HG02970 (cell line): ENCODE measurements around the gene ARHGEF17.
A peak's percentile ranks its signal among the peaks of the same experiment; 100 is the strongest.
"Not testable (repeated sequence)": the region's sequence is repeated elsewhere in the genome, so short reads cannot be mapped to it uniquely, and the experiment has no call there.

Source experiments
- ATAC-seq: cut with Tn5 transposase; IDR thresholded peaks from one replicate; pipeline ENCODE4 v1.9.1; 2021; ENCODE audit warnings: mild to moderate bottlenecking, moderate library complexity, moderate number of reproducible peaks; ENCODE audit not compliant: unreplicated experiment, low FRiP score

Gene ARHGEF17, protein sequence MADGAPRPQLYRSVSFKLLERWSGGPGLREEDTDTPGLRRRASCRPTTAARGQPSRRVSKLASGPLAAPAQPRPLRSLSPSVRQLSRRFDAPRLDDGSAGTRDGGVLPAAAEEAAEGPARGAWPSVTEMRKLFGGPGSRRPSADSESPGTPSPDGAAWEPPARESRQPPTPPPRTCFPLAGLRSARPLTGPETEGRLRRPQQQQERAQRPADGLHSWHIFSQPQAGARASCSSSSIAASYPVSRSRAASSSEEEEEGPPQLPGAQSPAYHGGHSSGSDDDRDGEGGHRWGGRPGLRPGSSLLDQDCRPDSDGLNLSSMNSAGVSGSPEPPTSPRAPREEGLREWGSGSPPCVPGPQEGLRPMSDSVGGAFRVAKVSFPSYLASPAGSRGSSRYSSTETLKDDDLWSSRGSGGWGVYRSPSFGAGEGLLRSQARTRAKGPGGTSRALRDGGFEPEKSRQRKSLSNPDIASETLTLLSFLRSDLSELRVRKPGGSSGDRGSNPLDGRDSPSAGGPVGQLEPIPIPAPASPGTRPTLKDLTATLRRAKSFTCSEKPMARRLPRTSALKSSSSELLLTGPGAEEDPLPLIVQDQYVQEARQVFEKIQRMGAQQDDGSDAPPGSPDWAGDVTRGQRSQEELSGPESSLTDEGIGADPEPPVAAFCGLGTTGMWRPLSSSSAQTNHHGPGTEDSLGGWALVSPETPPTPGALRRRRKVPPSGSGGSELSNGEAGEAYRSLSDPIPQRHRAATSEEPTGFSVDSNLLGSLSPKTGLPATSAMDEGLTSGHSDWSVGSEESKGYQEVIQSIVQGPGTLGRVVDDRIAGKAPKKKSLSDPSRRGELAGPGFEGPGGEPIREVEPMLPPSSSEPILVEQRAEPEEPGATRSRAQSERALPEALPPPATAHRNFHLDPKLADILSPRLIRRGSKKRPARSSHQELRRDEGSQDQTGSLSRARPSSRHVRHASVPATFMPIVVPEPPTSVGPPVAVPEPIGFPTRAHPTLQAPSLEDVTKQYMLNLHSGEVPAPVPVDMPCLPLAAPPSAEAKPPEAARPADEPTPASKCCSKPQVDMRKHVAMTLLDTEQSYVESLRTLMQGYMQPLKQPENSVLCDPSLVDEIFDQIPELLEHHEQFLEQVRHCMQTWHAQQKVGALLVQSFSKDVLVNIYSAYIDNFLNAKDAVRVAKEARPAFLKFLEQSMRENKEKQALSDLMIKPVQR (N-terminal part only)

DNA sequence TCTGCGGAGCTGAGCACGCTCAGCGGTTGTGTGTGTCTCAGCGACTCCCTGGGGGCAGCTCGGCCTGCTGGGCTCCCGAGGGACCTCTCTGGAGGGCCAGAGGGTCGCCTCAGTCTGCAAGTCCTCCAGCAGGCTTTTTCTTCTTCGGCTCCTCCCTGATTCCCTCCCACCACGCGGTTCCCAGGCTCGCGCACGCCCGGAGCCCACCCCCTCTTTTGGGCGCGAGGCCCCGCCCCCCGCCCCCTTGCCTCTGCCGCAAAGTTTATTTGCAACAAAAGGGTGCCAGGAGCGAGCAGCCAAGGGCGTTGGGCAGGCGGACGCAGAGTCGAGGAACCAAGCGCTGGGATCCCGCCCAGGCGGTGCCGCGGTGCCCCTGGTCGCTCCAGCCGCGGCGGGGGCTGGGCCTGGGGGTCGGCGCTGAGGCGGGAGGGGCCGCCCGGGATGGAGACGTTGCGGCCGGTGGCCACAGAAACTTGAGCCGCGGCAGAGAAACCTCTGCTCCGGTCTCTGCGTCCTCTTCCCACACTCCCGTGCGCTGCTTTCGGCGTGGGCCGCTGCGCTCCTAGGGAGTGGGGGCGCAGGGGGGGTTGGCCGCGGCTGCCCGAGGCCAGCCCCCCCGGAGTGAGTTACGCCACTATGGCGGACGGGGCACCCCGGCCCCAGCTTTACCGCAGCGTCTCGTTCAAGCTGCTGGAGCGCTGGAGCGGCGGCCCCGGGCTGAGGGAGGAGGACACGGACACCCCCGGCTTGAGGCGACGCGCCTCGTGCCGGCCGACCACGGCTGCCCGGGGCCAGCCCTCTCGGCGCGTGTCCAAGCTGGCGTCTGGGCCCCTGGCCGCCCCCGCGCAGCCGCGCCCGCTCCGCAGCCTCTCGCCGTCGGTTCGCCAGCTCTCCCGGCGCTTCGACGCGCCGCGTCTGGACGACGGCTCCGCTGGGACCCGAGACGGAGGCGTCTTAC, at the start of gene ARHGEF17:
TSS of gene ARHGEF17 (plus strand) at position 274 of the 958 bp plus-strand sequence. CDS start at position 637, 363 bp downstream.
- ATAC-seq, result peak; percentile 16

DNA sequence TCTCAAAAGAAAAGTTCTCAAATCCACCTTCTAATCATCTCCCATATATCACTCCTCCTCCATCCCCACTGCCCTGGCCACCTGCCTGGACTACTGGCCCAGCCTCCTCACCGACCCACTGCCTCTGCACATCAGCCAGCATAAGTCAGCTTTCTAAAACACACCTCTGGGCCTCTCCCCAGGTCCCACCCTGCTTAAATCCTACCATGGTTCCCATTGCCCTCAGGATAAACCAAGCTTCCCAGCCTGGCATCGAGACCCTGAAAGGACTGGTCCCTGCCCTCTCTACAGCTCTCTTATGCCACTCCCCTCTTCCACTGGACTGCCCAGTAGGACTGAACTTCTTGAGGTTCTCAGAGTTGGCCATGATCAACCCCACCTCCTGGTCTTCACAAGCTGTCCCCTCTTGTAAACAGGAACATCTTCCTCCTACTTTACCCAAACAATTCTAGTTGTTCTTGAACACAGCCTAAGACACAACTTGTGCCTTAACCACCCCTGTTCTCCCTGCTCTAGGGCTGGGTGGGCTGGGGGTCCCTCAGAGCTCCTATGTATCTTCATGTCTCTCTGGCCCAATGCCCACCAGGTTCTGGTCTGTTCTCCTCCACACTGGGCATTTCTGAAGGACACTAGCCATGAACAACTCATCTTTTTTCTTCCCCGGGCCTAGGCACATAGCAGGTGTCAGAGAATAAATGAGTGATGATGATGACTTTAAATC, 48.5 kb upstream of the ARHGEF17 start:
- ATAC-seq, result no peak

DNA sequence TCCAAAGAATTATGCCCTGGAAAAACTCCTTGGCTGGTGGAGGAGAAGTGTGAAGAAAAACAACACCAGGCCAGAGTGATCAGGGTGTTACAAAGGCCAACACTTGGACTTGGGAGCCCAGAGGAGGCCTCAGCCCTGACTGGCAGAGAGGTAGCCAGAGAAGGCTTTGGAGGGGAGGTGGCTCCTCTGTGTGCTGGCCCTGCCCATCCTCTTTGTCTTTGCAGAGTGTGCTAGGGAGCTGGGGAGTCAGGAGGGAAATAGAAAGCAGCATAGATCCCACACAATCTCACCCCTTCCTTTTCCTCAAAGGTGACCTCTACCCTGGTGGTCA, 48.0 kb upstream of the ARHGEF17 start:
- ATAC-seq, result no peak

DNA sequence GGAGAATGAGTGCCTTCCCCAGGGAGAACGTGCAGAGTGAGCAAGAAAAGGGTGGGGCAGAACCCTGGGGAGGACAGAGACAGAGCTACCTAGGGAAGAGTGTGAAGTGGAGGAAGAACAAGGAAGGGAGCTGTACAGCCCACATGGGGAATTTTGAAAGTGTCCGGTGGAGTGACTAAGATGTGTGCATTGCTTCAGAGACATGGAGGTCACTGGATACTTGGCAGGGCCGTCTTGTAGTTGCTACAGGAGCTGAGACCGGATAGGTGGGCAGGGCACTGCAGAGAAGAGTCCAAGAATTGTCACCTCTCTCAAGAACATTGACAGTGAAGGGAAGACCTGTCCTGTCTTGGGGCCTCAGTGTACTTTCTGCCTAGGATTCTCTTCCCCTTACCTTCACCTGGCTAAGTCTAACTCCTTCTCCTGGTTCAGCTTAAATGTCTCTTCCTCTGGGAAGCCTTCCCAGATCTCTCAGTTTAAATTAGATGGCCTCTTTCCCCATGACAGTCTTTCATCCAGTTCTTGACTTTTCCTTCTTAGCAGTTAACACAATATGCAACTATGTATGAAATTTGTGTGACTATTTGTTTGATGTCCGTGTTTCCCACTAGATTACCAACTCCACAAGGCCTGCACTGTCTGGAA, 45.1 kb upstream of the ARHGEF17 start:
- no peak for ATAC-seq

DNA sequence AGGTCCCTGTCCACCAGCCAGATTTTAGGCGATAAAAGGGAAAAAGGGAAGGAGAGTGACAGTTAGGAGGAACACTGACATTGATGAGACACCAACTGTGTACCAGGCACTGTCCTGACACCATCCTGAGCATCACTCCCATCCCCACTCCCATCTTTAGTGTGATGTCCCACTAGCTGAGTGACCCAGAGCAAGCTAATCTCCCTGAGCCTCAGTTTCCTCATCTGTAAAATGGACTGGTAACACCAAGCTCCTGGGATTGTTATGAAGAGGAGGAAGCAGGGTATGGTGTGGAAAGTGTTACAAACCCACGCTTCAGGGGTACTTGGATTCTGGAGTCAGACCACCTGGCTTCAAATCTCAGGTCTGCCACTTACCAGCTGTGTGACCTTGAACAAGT, 44.4 kb upstream of the ARHGEF17 start:
- ATAC-seq, result no peak

DNA sequence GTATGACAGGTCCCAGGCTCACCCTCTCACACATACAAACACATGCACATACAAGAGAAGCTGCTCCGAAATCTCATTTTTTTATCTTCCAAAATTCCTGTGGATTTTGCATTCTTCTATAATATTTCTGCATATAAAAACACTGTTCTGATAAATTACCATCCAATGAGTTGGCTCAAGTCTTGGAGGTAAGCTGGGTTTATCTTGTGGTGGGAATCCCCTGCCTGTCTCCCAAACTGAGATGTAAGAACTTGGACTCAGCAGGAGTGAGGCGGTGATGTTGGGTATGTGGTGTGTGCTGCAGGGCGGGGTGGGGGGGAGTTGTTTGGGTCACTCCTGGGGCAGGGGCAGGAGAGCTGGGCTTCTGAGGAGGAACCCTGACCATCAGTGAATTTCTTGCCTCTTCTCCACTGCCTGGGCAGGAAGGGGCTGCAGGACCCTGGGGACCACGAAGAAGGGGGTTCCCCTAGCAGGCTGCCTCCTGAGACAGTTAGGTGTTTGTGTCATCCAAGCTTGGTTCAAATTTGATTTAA, 42.7 kb upstream of the ARHGEF17 start:
- ATAC-seq, result no peak

DNA sequence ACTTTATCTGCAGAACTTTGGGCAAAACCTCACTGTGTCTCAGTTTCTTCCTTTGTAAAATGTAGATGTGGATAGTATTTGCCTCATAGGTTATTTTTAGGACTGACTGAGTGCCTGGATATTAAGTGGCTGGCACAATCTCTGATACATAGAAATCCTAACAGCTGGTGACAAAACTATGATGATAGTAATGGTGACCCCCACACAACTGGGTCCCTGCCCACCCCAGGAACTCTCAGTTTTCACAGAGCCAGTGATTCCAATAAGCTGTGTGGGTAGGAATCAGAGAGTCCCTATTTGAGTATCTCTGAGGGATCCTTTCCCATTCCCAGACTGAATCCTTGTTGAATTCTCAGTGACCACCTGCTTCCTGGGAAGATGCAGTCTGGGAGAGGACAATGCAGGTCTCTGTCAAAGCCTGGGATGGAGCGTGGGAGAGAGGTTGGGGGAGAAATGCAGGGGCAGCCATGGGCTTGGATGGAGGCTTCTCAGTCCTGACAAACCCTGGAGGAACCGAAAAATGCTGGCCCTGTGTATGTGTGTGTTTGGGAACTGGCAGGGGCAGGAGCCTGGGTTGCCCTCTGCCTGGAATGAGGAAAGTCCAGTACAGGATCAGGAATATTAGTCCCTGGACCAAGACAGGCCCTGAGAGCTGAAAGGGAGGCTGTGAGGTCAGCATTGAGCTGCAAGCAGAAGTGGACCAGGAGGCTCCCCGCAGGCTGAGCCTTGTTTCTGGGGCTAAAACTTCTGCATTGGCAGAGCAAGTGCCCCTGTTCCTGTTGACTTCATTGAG, 42.0 kb upstream of the ARHGEF17 start:
- no peak for ATAC-seq

DNA sequence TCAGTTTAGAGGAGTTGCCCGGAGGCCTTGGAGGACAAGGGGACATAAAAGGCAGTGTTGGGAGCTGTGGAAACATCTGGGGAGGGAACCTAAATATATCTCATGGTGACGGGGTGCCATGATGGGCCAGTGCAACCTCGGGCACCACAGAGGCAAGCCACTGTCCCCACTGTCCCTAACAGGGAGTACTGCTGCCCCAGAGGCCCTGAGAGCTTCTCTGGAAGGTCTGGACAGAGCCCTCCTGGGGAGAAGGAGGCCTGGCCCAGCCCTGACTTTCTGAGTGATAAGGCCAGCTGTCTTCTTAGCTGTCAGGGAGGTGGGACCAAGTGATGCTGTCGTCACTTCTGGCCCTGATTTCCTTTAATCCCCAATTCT, 41.4 kb upstream of the ARHGEF17 start:
- ATAC-seq, result no peak

DNA sequence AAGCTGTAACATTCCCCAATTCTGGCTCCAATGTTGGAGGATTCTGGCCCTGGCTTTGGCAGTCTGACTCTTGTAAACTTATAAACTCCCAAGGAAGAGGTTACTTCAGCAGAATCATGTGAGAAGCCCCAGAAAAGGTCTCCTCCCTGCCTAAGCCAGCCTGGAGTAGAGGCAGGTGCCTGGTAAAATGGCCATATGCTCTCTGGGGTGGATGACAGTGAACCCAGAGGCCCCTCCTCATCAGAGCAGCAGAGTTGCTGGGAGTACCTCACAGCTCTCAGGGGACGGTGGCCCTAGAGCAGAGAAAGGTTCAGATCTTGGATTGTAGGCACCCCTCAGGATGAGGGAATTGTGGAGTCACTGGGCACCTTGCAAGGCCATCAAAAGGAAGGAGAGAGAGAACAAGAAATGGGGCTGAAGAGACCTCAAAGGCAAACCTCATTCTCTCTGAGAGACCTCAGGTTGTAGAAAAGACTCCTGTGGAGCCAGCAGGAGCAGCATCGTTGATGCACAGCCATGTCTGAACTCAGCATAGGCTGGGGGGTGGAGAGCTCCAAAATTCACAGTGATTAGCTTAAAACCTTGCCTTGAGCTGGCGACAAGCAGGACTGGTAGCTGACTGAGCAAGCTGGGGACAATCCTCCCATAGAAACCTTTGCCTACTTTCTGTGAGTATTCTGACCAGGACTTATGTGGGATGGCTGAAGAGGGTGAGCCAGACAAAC, 40.8 kb upstream of the ARHGEF17 start:
- no peak for ATAC-seq

DNA sequence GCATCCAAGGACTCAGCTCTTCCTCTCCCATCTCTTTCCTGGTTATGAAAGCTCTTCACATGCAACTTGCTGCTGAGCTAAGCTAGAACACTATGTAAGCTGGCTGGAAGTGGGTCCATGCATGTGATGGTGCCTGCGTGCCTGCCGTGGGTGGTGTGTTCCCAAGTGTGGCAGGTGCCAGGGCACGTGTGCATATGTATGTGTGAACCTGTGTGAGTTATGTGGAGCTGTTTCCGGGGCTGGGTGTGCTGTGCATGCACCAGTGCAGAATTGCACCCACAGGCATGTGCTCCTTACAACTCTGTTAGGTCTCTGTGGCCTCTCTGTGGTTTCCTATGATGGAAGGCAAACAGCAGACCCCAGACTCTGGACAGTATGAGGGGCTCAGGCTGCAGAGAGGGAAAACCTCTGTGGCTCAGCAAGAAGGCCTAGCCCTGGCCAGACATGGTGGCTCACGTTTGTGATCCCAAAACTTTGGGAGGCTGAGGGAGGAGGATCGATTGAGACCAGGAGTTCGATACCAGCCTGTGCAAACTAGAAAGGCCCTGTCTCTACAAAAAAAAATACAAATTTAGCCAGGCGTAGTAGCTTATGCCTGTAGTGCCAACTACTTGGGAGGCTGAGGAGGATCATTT, 40.1 kb upstream of the ARHGEF17 start:
- no peak for ATAC-seq

DNA sequence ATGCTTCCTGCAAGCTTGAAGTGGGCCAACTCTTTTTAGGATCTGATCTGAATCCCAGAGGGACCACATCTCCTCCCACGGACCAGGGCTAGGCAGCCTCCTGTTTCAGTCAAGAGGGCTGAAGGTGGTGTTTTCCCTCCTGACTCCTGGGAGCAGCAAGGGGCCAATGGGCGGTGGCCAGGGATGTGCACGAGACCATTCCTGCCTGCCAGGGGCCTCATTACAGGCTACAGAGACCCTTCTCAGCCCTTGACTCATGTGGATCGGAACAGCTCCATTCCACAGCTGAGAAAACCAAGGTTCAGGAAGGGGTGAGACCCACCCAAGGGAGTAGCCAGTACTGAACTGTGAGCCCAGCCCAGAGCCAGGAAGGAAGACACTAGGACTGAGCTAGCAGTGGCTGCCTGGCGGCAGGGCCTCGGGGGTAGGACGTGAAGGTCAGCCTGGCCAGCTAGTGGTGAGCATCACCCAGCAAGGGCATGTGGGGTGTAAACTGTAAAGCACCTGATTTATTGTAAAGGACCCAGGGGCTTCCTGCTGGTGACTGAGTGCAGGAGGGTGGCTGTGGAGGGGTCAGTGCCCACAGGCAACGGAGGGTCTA, 39.3 kb upstream of the ARHGEF17 start:
- no peak for ATAC-seq

DNA sequence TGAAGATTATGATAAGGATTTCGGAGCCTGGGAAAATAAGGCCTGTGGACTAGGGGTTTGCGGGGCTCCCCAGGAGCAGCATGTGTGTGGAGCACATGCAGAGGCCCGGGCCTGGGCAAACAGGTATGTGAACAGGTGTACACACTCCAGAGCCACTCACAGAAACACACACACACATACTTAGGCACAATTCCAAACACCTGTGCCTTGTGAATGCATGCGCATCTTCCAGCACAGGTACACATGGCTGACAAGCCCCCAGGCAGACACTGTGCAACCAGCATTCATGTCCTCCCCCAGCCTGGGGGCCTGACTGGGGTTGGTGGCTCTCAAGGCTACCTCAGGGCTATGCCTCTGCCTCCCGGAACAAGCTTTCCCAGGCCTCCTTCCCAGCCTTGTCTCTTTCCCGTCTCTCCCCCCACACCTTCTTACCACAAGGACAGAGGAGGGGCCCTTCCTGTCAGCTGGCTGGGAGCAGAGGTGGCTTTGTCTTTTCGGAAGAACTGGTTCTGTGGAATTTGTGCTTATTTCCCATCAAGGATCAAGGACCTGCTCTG, 38.5 kb upstream of the ARHGEF17 start:
- ATAC-seq, result no peak

DNA sequence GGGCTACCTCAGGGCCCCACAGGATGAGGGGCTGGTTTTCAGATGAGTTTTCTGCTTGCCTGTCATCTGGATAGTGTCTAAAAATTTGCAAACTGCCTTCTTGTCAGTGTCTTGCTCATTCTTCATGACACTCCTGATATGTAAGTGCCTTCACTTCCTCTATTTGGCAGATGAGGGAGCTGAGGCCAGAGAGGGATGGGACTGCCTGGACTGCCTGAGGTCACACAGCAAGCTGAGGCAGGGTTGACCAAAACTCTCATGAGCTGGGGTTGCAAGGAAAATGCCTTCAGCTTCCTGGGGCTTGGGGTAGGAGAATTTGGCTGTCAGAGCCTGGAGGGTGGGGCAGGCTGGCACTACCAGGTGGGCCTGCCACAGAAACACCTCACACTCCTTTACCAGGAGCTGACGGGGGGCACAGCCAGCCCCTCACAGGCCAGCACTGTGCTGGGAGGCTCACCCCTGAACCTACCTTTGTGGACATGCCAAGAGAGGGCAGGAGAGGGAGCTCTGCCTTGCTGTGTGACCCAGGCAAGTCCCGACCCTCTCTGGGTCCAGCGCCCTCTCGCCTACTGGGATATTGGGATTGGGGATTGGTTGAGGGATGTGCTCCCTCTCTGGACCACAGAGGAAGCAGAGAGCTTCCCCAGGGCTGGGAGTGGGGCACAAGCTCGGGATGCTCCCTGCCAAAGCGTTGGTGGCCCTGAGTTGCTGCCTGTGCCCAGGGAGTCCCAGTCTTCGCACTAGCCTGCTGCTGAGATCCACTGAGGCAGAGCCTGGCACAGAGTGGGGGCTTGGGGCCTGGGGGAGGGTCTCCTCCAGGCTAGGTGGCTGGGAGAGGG, 37.8 kb upstream of the ARHGEF17 start:
- ATAC-seq, result no peak

DNA sequence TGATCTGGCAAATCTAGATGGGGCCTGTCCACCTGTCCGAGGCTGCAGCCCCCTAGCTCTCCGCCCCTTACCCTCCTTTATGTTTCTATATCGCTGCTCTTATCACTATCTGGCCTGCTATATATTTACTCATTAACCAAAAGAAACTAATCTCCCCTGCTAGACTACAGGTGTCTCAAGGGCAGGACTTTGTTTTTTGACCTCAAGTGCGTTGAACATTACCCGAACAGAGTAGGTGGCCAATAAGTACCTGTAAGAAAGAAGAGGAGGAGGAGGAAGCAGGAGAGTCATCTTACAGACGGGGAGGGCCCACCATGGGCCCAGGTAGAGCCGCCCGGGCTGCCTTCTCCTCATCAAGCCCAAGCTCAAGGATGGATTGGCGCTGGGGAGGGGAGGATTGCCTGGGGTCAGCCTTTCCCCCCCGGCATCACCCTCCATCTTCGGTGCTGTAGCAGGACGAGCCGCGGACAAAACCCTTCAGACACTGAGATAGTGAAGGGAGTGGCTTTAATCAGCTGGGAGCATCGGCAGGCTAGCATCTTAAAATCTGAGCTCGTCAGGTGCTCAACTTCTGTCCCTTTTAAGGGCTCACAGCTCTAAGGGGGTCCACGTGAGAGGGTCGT, 37.1 kb upstream of the ARHGEF17 start:
- ATAC-seq, result no peak

DNA sequence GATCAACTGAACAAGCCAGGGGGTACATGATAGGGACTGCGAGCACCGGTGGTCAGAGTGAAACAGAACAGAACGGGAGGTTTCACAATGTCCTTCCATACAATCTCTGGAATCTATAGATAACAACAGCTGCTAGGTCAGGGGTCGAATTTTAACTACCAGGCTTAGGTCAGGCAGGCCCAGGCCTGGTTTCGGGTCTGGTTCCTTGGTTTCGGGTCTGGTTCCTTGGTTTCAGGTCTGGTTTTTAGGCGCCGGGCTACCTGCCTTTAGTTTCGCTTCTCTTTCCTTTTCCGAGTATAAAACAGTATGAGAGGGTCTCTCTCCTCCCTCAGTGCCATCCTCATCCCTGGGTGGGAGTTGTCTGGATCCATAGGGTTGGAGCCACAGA, 36.6 kb upstream of the ARHGEF17 start:
- ATAC-seq, result not testable (repeated sequence)
